Naive thymus-derived CD4-positive, alpha-beta T cell (primary cell): Measurements from ENCODE around the gene BCDIN3D. TPM values are rescaled to one million over a fixed set of nuclear protein-coding genes. Genes with fewer than 3 reads are reported as not detected.

ENCODE experiments used
- ATAC-seq: fragments of 150-1000 bp; cut with Tn5 transposase; 2 replicates; pipeline ENCODE4 v1.10.0; 2021; ENCODE audit warnings: mild to moderate bottlenecking, moderate library complexity
- CTCF ChIA-PET: fragments of 350-600 bp; sonication (Branson Sonifier 250); formaldehyde crosslinking; loops from one replicate; lab custom pipeline; 2021; ENCODE audit warnings: antibody characterized with exemption; lab: Charles Lee
- POLR2A ChIA-PET: fragments of 350-600 bp; sonication (Branson Sonifier 250); formaldehyde crosslinking; loops from one replicate; lab custom pipeline; 2021; ENCODE audit warnings: antibody characterized with exemption, inconsistent platforms; lab: Charles Lee
- DNase-seq, 9 donors: peaks; one replicate each; pipeline versions ENCODE4 v3.0.0 to v3.0.0-alpha.2; 2020 to 2022; ENCODE audit warnings: mixed read lengths in 1 of 9
- H3K27ac ChIP-seq: one replicate; pipeline ENCODE4 v1.7.0; 2013; ENCODE audit warnings: mild to moderate bottlenecking, low read depth, low read length, moderate library complexity
- H3K27me3 ChIP-seq, 2 donors: one replicate each; pipeline ENCODE4 v1.7.0; 2013; ENCODE audit warnings: low read length in 2 of 2, mild to moderate bottlenecking in 2 of 2, moderate library complexity in 2 of 2; ENCODE audit not compliant: control insufficient read depth in 2 of 2, insufficient read depth in 2 of 2
- H3K36me3 ChIP-seq, 3 experiments: 1 replicate in 2 of 3; 2 replicates in 1 of 3; pipeline ENCODE4 v1.7.0; 2013; ENCODE audit warnings: low read length in 3 of 3, mild to moderate bottlenecking in 3 of 3, moderate library complexity in 1 of 3; ENCODE audit not compliant: insufficient read depth in 3 of 3, control insufficient read depth in 2 of 3
- H3K4me1 ChIP-seq, 2 donors: one replicate each; pipeline ENCODE4 v1.7.0; 2013; ENCODE audit warnings: low read length in 2 of 2, mild to moderate bottlenecking in 2 of 2, moderate library complexity in 1 of 2; ENCODE audit not compliant: control insufficient read depth in 2 of 2, insufficient read depth in 2 of 2
- H3K4me3 ChIP-seq: 2 replicates; pipeline ENCODE4 v1.7.0; 2013; ENCODE audit warnings: mild to moderate bottlenecking, low read length
- H3K9me3 ChIP-seq, 3 experiments: 1 replicate in 2 of 3; 2 replicates in 1 of 3; pipeline ENCODE4 v1.7.0; 2013; ENCODE audit warnings: low read length in 3 of 3; ENCODE audit not compliant: control insufficient read depth in 2 of 3
- H3K27ac Mint-ChIP-seq, 9 donors: one replicate each; pipeline ENCODE4 v1.8.0; 2020 to 2022; ENCODE audit warnings: mixed read lengths in 9 of 9, mild to moderate bottlenecking in 8 of 9, moderate library complexity in 5 of 9, inconsistent platforms in 2 of 9
- H3K27me3 Mint-ChIP-seq, 5 donors: one replicate each; pipeline ENCODE4 v1.8.0; 2021 to 2022; ENCODE audit warnings: mixed read lengths in 5 of 5, mild to moderate bottlenecking in 1 of 5
- H3K36me3 Mint-ChIP-seq, 5 donors: one replicate each; pipeline ENCODE4 v1.8.0; 2020 to 2022; ENCODE audit warnings: mixed read lengths in 5 of 5, mild to moderate bottlenecking in 3 of 5, inconsistent platforms in 1 of 5
- H3K4me1 Mint-ChIP-seq, 7 donors: one replicate each; pipeline ENCODE4 v1.8.0; 2020 to 2022; ENCODE audit warnings: mixed read lengths in 7 of 7, mild to moderate bottlenecking in 3 of 7, inconsistent platforms in 1 of 7
- H3K4me3 Mint-ChIP-seq, 10 donors: one replicate each; pipeline ENCODE4 v1.8.0; 2020 to 2022; ENCODE audit warnings: mild to moderate bottlenecking in 10 of 10, mixed read lengths in 10 of 10, moderate library complexity in 6 of 10, inconsistent platforms in 2 of 10
- H3K9me3 Mint-ChIP-seq, 11 donors: one replicate each; pipeline ENCODE4 v1.8.0; 2020 to 2022; ENCODE audit warnings: mixed read lengths in 11 of 11, mild to moderate bottlenecking in 4 of 11, inconsistent platforms in 1 of 11, moderate library complexity in 1 of 11
- intact Hi-C, 2 donors: fragments of 100-400 bp; cut with micrococcal nuclease; formaldehyde crosslinking; loops; one replicate each; pipeline ENCODE4 v1.15.1; 2023
- polyA plus RNA-seq, 2 donors: library from polyadenylated mRNA; unstranded; fragments of 300-500 nt; fragmentation: Illumina TruSeq; gene quantifications; one replicate each; pipeline ENCODE4 v1.2.3, GENCODE V29; 2021
- total RNA-seq, 6 experiments: library from RNA in 5 of 6; stranded (reverse) in 5 of 6; gene quantifications; 1 replicate in 5 of 6; 2 replicates in 1 of 6; pipeline ENCODE4 v1.2.3 and lab custom pipeline; 2021 to 2026

Gene BCDIN3D, protein sequence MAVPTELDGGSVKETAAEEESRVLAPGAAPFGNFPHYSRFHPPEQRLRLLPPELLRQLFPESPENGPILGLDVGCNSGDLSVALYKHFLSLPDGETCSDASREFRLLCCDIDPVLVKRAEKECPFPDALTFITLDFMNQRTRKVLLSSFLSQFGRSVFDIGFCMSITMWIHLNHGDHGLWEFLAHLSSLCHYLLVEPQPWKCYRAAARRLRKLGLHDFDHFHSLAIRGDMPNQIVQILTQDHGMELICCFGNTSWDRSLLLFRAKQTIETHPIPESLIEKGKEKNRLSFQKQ
- total RNA-seq (10 to 100 TPM in 2 of 5 experiments, 1 to 10 TPM in 3; 3.7 to 17.4 (median 6.8) TPM), polyA plus RNA-seq (1 to 10 TPM; 4.8 to 7.4 TPM), total RNA-seq (lab: John Stamatoyannopoulos, UW) (7.3 reads per million, percentile 30 among the genes with 10 or more reads in this experiment)

DNA sequence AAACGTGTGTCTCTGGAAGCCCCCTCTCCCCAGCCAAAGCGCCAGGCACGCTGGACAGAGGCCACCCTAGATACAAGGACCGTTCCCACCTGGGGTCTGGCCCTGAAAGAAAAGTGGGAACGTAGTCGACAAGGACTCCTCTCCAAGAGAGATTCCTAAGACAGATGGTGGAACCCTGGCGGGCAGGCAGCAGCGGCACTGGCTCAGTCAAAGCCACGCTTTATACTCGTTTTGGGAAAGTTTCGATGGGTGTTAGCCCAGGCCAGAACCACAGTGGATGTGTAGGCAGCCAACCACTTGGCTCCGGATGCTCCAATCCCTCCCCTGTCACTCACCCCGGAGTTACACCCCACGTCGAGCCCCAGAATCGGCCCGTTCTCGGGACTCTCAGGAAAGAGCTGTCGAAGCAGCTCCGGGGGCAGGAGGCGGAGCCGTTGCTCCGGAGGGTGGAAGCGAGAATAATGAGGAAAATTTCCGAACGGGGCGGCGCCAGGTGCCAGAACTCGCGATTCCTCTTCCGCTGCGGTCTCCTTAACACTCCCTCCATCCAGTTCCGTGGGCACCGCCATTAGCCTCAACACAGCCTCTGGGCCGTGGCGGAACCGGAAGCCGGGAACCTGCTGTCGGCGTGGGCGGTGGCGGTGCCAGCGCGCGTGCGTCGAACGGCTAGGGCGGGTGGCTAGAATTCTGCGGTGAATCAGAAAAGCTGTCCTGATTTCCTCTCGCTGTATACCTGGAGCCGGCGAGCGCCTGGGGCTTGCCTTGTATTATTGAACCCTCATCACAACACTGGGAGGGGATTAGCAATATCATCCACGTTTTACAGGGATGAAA lies at the start of gene BCDIN3D:
BCDIN3D (minus strand) TSS at position 588 of the 834 bp plus-strand sequence; CDS start at position 569, 19 bp downstream.
- no peaks in the 10 kb centered on the region for H3K9me3 ChIP-seq
- no peaks in the 10 kb centered on the region for H3K27me3 ChIP-seq
- peak within 1 kb of the TSS; percentile 73 for H3K4me3 ChIP-seq
- peak within 1 kb of the TSS; percentile 90 to 98 (median 96) for H3K27ac Mint-ChIP-seq
- H3K4me1 ChIP-seq: peaks cover 12 to 20% of the 10 kb centered on the region in 2 donors
- no peaks in the 10 kb centered on the region for H3K27me3 Mint-ChIP-seq
- DNase-seq (peak; percentile 83 to 95 (median 91)), ATAC-seq (peak; percentile 96)
- POLR2A ChIA-PET: interaction anchor here (0.7 to 4.0 kb wide), 9 partner anchors 9 to 242 kb away, joined by 3 to 43 read pairs (median 3); partner anchors contain the start of genes NCKAP5L, SMARCD1 and TMBIM6
- H3K4me1 Mint-ChIP-seq: peaks cover 19 to 65% (median 43%) of the 10 kb centered on the region in 7 donors
- CTCF ChIA-PET: interaction anchor here (0.6 to 1.1 kb wide), 5 partner anchors 62 to 590 kb away, joined by 3 to 5 read pairs (median 3); no protein-coding TSS in a partner anchor
- H3K36me3 Mint-ChIP-seq: peaks cover 0 to 4% (median 0%) of the 10 kb centered on the region in 5 donors
- H3K36me3 ChIP-seq: no peaks in the 10 kb centered on the region
- intact Hi-C loops: loop anchor here (1.0 to 10.0 kb wide), 9 partner anchors 14 to 1128 kb away; partner anchors contain the start of genes NCKAP5L (in 2 of the 2), TMBIM6 (in 2 of the 2), ASIC1 (in 1 of the 2) and CCNT1 (in 1 of the 2)
- H3K4me3 Mint-ChIP-seq: peak within 1 kb of the TSS; percentile 85 to 100 (median 94)
- peak within 1 kb of the TSS; percentile 80 for H3K27ac ChIP-seq
- H3K9me3 Mint-ChIP-seq: peaks cover 0 to 5% (median 0%) of the 10 kb centered on the region in 11 donors

DNA sequence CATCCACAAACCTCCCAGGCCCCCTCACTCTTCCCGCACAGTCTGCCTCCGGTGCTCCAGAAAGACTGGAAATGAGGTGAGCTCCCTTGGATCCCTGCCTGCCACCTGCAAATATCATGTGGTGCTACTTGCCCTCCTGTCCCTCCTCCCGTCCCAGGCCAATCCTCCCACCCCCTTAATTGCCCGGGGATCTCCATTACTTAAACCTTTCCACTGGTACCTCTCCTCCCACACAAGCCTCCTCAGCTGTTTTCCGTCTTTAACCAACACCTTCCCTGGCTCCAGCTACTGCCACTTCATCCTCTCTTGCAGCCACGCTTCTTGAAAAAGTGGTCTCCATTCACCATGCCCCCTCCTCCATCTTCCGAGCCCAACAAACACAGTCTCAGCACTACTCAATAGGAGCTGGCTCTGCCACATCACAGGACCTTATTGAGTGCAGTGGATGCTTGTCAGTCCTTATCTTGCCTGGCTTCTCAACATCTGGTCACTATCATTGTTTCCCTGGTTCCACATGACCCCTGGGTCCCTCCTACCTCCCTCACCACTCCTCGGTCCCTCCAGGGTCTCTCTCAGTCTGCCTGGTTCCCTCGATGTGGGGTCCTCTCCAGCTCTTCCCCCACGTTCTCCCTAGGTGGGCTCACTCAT lies 49.3 kb upstream of the BCDIN3D start:
- H3K4me1 ChIP-seq: no peaks in the 10 kb centered on the region
- Mint-ChIP-seq H3K27ac (peak overlapping the region in 1 of 9 donors; percentile 12), H3K9me3 (peaks cover 0 to 2% (median 0%) of the 10 kb centered on the region in 11 donors), H3K36me3 (no peaks in the 10 kb centered on the region), H3K4me3 (no peak overlapping the region), H3K27me3 (peaks cover 0 to 9% (median 6%) of the 10 kb centered on the region in 5 donors), H3K4me1 (peaks cover 0 to 2% (median 0%) of the 10 kb centered on the region in 7 donors)
- POLR2A ChIA-PET: interaction anchor here (0.6 kb wide), 1 partner anchor 13 kb away, joined by 4 read pairs; no protein-coding TSS in a partner anchor
- H3K4me3 ChIP-seq: no peak overlapping the region
- no peaks in the 10 kb centered on the region for H3K9me3 ChIP-seq
- CTCF ChIA-PET: interaction anchor here (0.7 kb wide), 1 partner anchor 312 kb away, joined by 3 read pairs; no protein-coding TSS in a partner anchor
- ATAC-seq (no peak), DNase-seq (no peak)
- intact Hi-C loops: no loop called here
- H3K36me3 ChIP-seq: no peaks in the 10 kb centered on the region
- no peaks in the 10 kb centered on the region for H3K27me3 ChIP-seq
- no peak overlapping the region for H3K27ac ChIP-seq

DNA sequence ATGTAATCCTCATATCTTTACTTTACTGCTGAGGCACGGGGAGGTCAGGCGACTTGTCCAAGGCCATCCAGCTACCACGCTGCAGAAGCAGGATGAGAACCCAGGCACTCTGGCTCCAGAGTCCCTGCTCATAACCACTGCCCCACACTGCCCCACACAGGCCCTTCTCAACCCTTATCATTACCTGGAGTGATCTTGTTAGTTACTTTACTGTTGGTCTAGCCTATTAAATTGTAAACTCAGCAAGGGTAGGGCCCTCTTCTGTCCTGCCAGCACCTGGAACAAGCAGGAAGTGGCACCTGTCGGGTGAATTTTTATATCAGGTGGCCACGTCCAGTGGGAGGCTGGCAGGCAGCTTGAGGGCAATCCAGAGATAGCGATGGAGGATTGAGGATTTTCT lies 48.6 kb upstream of the BCDIN3D start:
- Mint-ChIP-seq H3K36me3 (no peaks in the 10 kb centered on the region), H3K27ac (no peak overlapping the region), H3K4me1 (peaks cover 0 to 2% (median 0%) of the 10 kb centered on the region in 7 donors), H3K4me3 (no peak overlapping the region), H3K9me3 (peaks cover 0 to 2% (median 0%) of the 10 kb centered on the region in 11 donors), H3K27me3 (peaks cover 0 to 14% (median 10%) of the 10 kb centered on the region in 5 donors)
- Histone ChIP-seq H3K4me1 (no peaks in the 10 kb centered on the region), H3K27ac (no peak overlapping the region), H3K4me3 (no peak overlapping the region), H3K9me3 (no peaks in the 10 kb centered on the region), H3K36me3 (no peaks in the 10 kb centered on the region), H3K27me3 (no peaks in the 10 kb centered on the region)
- intact Hi-C loops: no loop called here
- CTCF ChIA-PET: interaction anchor here (0.7 kb wide), 1 partner anchor 311 kb away, joined by 3 read pairs; no protein-coding TSS in a partner anchor
- DNase-seq (no peak), ATAC-seq (no peak)
- POLR2A ChIA-PET: interaction anchor here (0.6 kb wide), 1 partner anchor 14 kb away, joined by 4 read pairs; no protein-coding TSS in a partner anchor

DNA sequence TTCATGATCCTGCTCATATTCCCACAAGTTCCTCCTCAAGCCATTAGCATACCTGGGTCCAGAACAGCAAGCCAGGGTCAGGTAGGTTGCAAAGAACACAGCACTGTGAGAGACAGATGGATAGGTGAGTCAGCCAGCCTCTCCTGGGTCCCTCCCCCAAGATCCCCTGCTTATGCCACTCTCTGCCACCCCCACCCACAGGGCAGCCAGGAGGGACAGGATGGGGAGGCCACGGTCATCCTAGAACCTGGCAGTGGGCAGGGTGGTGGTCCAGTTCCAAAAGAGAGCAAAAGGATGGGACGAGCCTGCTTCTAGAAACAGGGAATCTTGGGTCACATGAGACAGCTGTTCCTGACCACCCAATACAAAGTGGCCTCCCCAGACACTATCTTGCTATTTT lies 48.1 kb upstream of the BCDIN3D start:
- no peaks in the 10 kb centered on the region for H3K9me3 ChIP-seq
- H3K4me1 ChIP-seq: no peaks in the 10 kb centered on the region
- Mint-ChIP-seq H3K9me3 (peaks cover 0 to 2% (median 0%) of the 10 kb centered on the region in 11 donors), H3K27ac (no peak overlapping the region), H3K27me3 (peaks cover 0 to 14% (median 10%) of the 10 kb centered on the region in 5 donors), H3K36me3 (no peaks in the 10 kb centered on the region), H3K4me1 (peaks cover 0 to 2% (median 0%) of the 10 kb centered on the region in 7 donors), H3K4me3 (no peak overlapping the region)
- no peak for DNase-seq
- H3K27ac ChIP-seq: no peak overlapping the region
- H3K4me3 ChIP-seq: no peak overlapping the region
- H3K36me3 ChIP-seq: no peaks in the 10 kb centered on the region
- POLR2A ChIA-PET: no interaction called here
- intact Hi-C loops: no loop called here
- no peaks in the 10 kb centered on the region for H3K27me3 ChIP-seq
- CTCF ChIA-PET: no interaction called here
- no peak for ATAC-seq

DNA sequence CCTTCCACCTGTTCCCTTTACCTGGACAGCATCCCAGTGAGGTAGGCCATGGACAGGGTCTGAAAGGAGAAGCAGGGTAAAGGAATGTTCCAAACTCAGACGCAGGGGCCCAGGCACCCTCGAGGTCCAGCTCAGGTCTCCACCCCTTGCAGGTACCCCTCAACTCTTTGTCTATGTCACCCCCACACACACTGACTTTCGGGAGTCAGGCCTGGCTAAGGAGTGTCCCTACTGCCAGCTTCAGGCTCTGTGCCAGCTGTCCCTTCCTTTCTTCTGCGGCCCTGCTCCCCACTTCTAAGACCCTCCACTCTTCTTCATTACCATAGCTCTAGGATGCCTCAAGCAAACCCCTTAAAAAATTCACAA lies 47.2 kb upstream of the BCDIN3D start:
- H3K9me3 ChIP-seq: no peaks in the 10 kb centered on the region
- H3K4me3 ChIP-seq: no peak overlapping the region
- H3K27ac ChIP-seq: no peak overlapping the region
- no peaks in the 10 kb centered on the region for H3K4me1 ChIP-seq
- no peaks in the 10 kb centered on the region for H3K27me3 ChIP-seq
- peak overlapping the region in 1 of 9 donors; percentile 37 for H3K27ac Mint-ChIP-seq
- no peak overlapping the region for H3K4me3 Mint-ChIP-seq
- peaks cover 0 to 2% (median 0%) of the 10 kb centered on the region in 11 donors for H3K9me3 Mint-ChIP-seq
- POLR2A ChIA-PET: no interaction called here
- no peak for ATAC-seq
- intact Hi-C loops: no loop called here
- CTCF ChIA-PET: interaction anchor here (1.5 kb wide), 1 partner anchor 23 kb away, joined by 4 read pairs; no protein-coding TSS in a partner anchor
- no peaks in the 10 kb centered on the region for H3K36me3 Mint-ChIP-seq
- peaks cover 0 to 17% (median 10%) of the 10 kb centered on the region in 5 donors for H3K27me3 Mint-ChIP-seq
- no peak for DNase-seq
- H3K36me3 ChIP-seq: no peaks in the 10 kb centered on the region
- peaks cover 0 to 2% (median 0%) of the 10 kb centered on the region in 7 donors for H3K4me1 Mint-ChIP-seq
